Posterior vena cava (tissue), 2 donors: Measurements from ENCODE around the gene GAS2L2. TPM values are rescaled to one million over a fixed set of nuclear protein-coding genes. Genes with fewer than 3 reads are reported as not detected.
"Not testable (repeated sequence)": the region's sequence is repeated elsewhere in the genome, so short reads cannot be mapped to it uniquely, and the experiment has no call there.

Experiments
- DNase-seq: peaks from one replicate; pipeline ENCODE4 v3.0.0-alpha.2; 2020; ENCODE audit warnings: low spot score
- intact Hi-C, 2 donors: fragments of 100-400 bp; cut with DNase I; formaldehyde crosslinking; loops; one replicate each; pipeline versions ENCODE4 v1.14.1 to v1.14.2; 2022 to 2023
- total RNA-seq, 2 donors: library from RNA; stranded (reverse); fragmentation: NEBNext Ultra II Directional; extraction: Animal tissue kit (Norgen Biotek cat#: 25700); gene quantifications; one replicate each; pipeline ENCODE4 v1.2.1, GENCODE V29; 2021
- donor health status: DM: yes; HTN: yes; CAD: no.
- donor health status: DM: yes; HTN: yes; CAD: no.

GAS2L2 gene
- total RNA-seq, 2 donors from 2014 or later: not detected

DNA sequence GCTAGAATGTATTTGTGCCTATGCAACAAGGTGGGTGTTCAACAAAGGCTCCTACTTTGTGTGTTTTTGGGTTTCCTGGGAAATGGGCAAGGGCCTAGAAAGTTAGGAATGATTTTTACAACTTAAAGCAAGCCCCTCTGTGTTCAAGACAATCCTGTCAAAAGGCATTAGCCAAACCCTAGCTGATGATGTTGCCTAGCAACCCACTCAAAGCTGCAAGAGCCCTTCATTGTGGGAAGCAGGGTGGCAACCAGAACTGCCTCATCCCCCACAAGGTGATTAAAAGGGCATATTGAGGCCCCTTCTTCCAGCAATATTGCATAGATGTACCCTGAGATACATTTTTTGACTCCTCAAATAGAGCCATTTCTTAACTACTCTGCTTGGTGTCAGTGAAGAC, 37.6 kb downstream of the GAS2L2 start:
- intact Hi-C loops: no loop called here
- no peak for DNase-seq

DNA sequence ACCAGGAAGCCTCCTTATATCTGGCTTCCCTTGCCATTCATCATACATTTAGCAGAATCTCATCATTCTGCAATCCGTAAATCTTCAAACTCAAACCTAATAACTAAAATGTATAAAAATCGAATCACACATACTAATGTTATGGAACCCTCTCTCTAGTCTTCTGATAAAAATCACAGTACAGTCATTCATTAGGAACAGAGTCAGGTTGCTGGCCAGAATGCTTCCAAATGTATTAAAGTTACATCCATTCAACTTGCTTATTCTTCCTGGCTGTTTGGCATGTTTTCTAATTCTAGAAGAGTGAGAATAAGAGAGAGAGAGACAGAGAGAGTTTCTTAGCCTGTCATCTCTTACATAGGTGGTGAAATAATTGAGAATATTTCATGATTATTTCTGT, 38.1 kb downstream of the GAS2L2 start:
- no peak for DNase-seq
- intact Hi-C loops: no loop called here

DNA sequence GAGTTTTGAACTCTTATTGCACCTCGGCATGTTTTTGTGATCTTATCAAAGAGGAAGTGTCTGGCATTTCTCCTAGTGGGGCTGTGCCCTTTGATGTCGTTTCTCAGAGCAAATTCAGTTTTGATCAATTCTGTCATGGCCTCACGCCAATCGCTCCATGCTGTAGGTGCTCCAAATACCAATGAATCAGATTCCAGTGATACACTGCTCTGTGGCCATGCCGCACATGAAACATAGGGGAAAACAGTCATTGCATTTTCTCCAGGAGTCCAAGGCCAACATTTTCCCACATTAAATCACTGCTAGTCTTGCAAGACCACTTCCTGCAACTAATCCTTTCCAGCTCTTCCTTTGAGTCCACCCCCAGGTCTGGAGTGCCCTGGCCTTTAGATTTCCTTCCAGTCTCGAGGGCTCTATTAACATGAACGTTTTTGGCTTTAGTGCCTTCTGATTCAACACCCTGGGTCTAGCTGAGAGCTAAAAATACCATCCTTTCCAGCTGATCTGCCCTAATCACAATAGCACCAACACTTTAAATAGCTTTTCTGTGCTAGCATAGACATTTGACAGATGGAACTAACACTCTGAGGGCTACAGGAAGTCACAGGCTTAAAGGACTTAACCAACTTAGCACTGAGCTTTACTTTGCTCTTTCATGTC, 39.8 kb downstream of the GAS2L2 start:
- no peak for DNase-seq

DNA sequence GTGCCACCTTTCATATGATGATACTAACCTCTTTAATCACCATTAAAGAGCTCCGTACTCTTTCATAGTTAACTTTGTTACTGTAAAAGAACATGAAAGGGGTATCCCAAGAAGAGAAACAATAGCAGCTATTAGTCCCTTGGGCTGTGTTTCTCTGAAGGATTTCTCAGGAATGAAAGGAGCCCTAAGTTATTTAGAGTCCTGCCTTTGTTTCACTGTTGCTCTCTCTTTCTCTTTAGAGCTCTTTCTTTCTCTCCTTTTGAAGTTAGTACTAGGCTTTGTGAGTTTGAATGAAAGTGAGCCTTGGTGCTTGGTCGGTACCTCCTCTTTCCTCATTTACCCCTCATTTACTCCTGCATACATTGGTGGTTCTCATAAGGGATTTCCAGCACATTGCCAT, 42.1 kb downstream of the GAS2L2 start:
- intact Hi-C loops: no loop called here
- DNase-seq: no peak

More for the DNA sequence above, 39.8 kb downstream of the GAS2L2 start:
- intact Hi-C loops: no loop called here

DNA sequence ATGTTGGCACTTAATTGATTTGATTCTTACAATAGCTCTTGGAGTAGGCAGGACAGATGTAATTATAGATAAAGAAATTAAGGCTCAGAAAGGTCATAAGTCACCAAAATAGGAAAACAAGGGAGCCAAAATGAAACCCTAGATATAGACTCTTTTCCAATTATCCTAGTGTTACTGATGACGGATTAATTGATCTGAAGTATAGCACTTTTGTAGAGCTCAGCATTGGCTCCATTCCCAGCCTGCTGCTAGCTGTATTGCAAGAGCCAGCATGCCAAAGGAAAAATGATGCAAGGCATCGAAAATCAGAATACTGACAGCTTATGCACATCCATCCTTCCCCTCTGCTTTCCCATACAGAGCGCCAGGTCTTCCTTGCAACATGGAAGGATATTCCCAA, 43.2 kb downstream of the GAS2L2 start:
- DNase-seq: no peak
- intact Hi-C loops: no loop called here

DNA sequence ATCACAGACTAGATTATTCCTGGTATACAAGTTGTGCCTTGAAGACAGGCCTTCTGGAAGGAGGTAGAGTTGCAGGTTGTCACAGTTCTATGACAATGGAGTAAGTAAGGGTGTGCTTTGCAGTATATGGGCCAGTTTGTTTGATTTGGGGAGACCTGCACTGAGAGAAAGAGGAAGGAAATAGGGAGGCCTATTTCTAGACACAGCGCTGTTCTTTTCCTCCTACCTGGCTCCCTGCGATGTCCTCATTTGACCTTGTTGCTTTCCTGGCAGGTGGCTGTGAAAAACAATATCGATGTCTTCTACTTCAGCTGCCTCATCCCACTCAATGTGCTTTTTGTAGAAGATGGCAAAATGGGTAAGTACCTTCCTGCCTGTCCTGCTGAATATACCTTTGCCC, 44.1 kb downstream of the GAS2L2 start:
- intact Hi-C loops: no loop called here
- no peak for DNase-seq

DNA sequence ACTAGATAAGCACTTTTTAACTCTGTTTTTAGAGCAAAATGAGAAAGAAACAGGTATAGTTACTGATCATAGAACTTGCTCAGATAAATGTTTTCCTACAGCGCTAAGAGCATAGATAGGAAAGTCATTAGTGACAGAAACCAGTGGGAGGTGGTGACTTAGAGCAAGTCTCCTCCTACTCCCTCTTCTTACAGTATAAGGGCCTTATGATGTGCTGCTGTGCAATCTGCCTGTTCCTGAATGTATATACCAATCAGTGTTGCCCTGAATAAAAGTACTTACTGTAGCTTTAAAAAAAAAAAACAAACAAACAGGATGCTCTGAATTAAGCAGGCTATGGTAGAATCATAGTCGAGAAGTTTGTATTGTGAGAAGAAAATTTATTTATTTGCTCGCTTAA, 44.9 kb downstream of the GAS2L2 start:
- no peak for DNase-seq
- intact Hi-C loops: no loop called here

DNA sequence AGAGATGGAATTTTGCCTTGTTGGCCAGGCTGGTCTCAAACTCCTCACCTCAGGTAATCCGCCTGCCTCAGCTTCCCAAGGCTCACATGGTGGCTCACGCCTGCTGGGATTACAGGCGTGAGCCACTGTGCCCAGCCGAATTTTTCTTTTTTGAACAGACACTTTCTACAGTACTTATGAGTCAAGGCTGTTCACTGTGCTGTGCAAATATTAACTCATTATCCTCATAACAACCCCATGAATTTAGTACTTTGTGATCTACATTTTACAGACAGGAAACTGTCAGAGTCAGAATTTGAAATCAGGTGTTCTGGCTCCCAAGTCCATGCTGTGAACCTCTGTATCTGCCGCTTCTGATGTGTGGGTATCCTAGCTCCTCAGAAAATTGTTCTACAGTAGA, 47.3 kb downstream of the GAS2L2 start:
- intact Hi-C loops: no loop called here
- no peak for DNase-seq

DNA sequence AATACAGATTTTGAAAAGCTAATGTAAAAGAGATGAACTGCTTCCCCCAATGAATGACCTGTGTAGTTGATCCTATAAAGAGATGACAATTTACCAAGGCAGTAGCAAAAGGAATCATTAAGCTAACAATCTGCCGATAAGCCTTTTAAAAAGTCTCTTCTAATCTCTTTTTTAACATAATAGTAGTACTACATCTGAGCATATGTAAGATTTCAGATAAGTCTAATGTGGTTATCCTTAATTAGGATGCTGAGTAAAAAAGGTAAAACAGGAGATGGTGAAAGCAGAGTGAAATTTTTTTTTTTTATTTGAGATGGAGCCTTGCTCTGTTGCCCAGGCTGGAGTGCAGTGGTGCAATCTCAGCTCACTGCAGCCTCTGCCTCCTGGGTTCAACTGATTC, 47.8 kb downstream of the GAS2L2 start:
- DNase-seq: no peak
- intact Hi-C loops: no loop called here

DNA sequence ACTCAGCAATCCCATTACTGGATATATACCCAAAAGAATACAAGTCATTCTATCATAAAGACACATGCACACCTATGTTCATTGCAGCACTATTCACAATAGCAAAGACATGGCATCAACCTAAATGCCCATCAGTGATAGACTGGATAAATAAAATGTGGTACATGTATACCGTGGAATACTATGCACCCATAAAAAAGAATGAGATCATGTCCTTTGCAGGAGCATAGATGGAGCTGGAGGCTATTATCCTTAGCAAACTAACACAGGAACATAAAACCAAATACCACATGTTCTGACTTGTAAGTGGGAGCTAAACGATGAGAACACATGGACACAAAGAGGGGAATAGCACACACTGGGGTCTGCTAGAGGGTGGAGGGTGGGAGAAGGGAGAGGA, 49.7 kb downstream of the GAS2L2 start:
- DNase-seq, intact Hi-C loops: not testable (repeated sequence)

DNA sequence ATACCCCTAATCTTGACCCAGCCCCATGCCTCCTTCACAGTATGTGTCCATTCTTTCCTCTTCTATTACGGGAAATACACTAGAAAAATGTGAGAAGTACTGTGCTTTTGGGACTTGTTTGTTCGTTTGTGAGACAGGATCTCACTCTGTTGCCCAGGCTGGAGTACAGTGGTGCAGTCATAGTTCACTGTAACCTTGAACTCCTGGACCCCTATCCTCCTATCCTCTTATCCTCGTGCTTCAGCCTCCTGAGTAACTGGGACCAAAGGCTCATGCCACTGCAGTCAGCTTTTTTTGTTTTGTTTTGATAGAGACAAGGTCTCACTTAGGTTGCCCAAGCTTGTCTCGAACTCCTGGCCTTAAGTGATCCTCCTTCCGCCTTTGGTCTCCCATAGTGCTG, 51.5 kb downstream of the GAS2L2 start:
- intact Hi-C loops: no loop called here
- DNase-seq: no peak

DNA sequence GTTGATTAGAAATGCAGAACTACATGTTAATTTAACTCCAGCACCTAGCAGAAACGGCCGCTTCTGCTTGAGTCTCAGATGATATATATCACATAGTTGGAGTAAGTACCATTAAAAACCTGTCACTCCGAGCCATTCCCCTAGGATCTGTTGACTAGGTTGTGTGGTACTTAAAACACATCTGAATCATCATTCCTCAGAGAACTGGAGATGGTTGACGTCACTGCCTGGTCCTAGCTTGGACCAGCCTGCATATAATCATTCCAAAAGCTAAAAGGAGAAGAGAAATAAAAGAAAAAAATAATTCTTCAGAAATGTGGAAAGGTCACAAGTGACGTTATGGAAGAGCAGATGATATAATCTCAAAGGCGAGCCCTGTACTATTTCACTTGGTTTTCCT, 52.9 kb downstream of the GAS2L2 start:
- intact Hi-C loops: no loop called here
- no peak for DNase-seq

DNA sequence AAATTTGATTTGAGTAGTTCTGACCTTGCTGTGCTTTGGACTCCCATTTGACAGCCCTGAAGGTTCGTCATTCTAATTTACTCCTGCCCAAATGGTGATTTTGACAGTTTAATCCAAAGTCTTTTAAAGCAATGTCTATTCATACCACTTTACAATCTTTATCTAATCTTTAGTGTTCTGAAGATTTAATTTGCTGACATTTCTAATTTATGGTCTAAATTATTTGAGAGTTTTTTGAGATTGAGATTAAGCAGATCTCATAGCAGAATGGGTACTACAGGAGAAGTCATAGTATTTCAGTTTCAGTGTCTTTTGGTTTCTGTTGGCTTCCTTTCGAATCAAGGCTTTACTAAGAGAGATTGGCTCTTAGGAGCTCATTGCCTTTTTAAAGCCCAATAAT, 54.2 kb downstream of the GAS2L2 start:
- intact Hi-C loops: no loop called here

DNA sequence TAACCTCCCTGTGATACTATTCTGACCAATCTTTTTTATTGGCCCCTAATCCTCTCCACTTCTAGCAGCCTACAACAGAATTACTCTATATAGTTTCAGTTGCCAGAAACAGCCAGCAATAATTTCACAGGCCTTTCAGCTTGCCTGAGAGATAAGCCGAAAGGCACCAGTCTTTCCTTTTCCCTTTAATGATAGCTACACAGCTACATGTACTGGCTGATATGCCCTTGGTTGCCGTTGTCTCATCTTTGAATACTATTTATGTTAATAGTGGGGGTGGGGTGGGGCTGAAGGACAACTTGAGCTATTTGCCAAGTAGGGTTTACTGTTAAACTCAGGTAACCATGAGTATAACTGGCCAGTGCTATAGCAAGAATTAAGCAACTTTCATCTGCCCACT, 57.4 kb downstream of the GAS2L2 start:
- intact Hi-C loops: no loop called here
- no peak for DNase-seq

More for the DNA sequence above, 54.2 kb downstream of the GAS2L2 start:
- DNase-seq: no peak

DNA sequence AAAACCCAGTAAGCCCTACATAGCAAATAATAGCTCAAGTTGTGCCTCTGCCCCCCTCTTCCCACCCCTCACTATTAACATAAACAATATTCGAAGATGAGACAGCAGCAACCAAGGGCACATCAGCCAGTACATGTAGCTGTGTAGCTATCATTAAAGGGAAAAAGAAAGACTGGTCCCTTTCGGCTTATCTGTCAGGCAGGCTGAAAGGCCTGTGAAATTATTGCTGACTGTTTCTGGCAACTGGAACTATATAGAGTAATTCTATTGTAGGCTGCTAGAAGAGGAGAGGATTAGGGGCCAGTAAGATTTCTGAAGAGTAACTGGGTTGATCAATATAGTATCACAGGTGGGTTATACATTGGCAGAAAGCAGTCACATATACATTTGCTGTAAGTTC, 58.1 kb downstream of the GAS2L2 start:
- intact Hi-C loops: no loop called here
- DNase-seq: no peak

Other genes starting within 250 kb of the GAS2L2 start
- gene SLFN12L, start 215.6 kb downstream of the GAS2L2 start, total RNA-seq: 1 to 10 TPM; 1.4 to 1.6 TPM
- gene SLFN14, start 192.4 kb downstream of the GAS2L2 start, total RNA-seq: not detected
- 1 to 10 TPM; 3.4 to 3.6 TPM for gene PEX12, start 174.7 kb downstream of the GAS2L2 start, total RNA-seq
- gene AP2B1, start 165.9 kb downstream of the GAS2L2 start, total RNA-seq: 100 to 1,000 TPM; 101 to 105 TPM
- 1 to 10 TPM; 1.1 to 2.3 TPM for gene RASL10B, start 21.6 kb downstream of the GAS2L2 start, total RNA-seq
- gene C17orf50, start 7.6 kb upstream of the GAS2L2 start, total RNA-seq: not detected
- gene MMP28, start 42.4 kb upstream of the GAS2L2 start, total RNA-seq: 10 to 100 TPM in 1 of 2 donors, 1 to 10 TPM in 1; 8.8 to 18.2 TPM
- gene TAF15, start 56.2 kb upstream of the GAS2L2 start, total RNA-seq: 100 to 1,000 TPM; 121 to 129 TPM
- gene HEATR9, start 115.7 kb upstream of the GAS2L2 start, total RNA-seq: not detected
- 1 to 10 TPM; 2.1 to 3.2 TPM for gene CCL5, start 127.1 kb upstream of the GAS2L2 start, total RNA-seq
- gene RDM1, start 177.5 kb upstream of the GAS2L2 start, total RNA-seq: not detected
- gene LYZL6, start 190.5 kb upstream of the GAS2L2 start, total RNA-seq: not detected
- gene CCL16, start 228.3 kb upstream of the GAS2L2 start, total RNA-seq: under 1 TPM in 1 of 2 donors, not detected in 1; 0.69 TPM
- gene CCL14, start 233.5 kb upstream of the GAS2L2 start, total RNA-seq: 100 to 1,000 TPM in 1 of 2 donors, 10 to 100 TPM in 1; 22.6 to 104 TPM
- not detected for gene CCL15, start 248.3 kb upstream of the GAS2L2 start, total RNA-seq